ENCODE results near the gene SPACA7. TPM values are rescaled to one million over a fixed set of nuclear protein-coding genes. Genes with fewer than 3 reads are reported as not detected.

The SPACA7 gene
- total and polyA plus RNA-seq, 2 of the 13 experiments (the other 11 are each of a cell fraction or from before 2014, with no cell fraction given): not detected

GRCh38 chr13:112353856-112354255 is 22.3 kb upstream of the SPACA7 start (continued):
- TF ChIP-seq ZNF710 (CRISPR knock-in tag; IDR thresholded peaks at IDR 0.05; ENCODE audit: borderline replicate concordance) (no peak), KMT2A (CRISPR knock-in tag; IDR thresholded peaks at IDR 0.05) (no peak), ZNF639 (CRISPR knock-in tag; conservative IDR thresholded peaks at IDR 0.05) (no peak)

GRCh38 chr13:112354330-112355273 is 21.6 kb upstream of the SPACA7 start:
- peaks cover 2 to 23% of the 10 kb centered on the region in 2 experiments for H3K27me3 ChIP-seq (ENCODE audit: control insufficient read depth in 1 of 2, insufficient read depth in 2 of 2, low read length in 2 of 2)
- WGBS (ENCODE audit: low lambda C conversion rate): 23% methylated on average over 20 of the region's 32 CpGs
- CTCF ChIA-PET (ENCODE audit: low intra/inter-chr PET ratio, low total read pairs): no interaction called here

More at GRCh38 chr13:112354330-112355273, 21.6 kb upstream of the SPACA7 start:
- H3K4me1 ChIP-seq (ENCODE audit: insufficient read depth, low read length): no peaks in the 10 kb centered on the region
- H4K20me1 ChIP-seq (ENCODE audit: insufficient read depth, low read length): no peaks in the 10 kb centered on the region
- in situ Hi-C loops (cut with HindIII; ENCODE audit: extremely low pct_ligation_motif_present, low pct_unique_long_range_greater_than_20kb): no loop called here
- DNase-seq (ENCODE audit: low spot score) (no peak), FAIRE-seq (no peak), ATAC-seq (no peak)
- no peaks in the 10 kb centered on the region for H3K9me3 ChIP-seq (ENCODE audit: low read length)
- TF ChIP-seq ZNF816 (CRISPR knock-in tag; IDR thresholded peaks at IDR 0.05; ENCODE audit: borderline replicate concordance): no peak
- no peak for TF ChIP-seq STAT5B (CRISPR knock-in tag; IDR thresholded peaks at IDR 0.05)
- TF ChIP-seq POLR2AphosphoS2 (IDR thresholded peaks at IDR 0.05; ENCODE audit: low read depth, low read length): no peak
- no peak for TF ChIP-seq THAP8 (CRISPR knock-in tag; IDR thresholded peaks at IDR 0.05; ENCODE audit: borderline replicate concordance)
- no peak for TF ChIP-seq ZBTB44 (CRISPR knock-in tag; IDR thresholded peaks at IDR 0.05)
- TF ChIP-seq ZNF790 (CRISPR knock-in tag; IDR thresholded peaks at IDR 0.05; ENCODE audit: borderline replicate concordance): no peak
- TF ChIP-seq ZNF225 (CRISPR knock-in tag; IDR thresholded peaks at IDR 0.05): no peak
- TF ChIP-seq KAT7 (CRISPR knock-in tag; IDR thresholded peaks at IDR 0.05; ENCODE audit: borderline replicate concordance): no peak
- no peak for TF ChIP-seq NR2F6 (IDR thresholded peaks at IDR 0.05)
- TF ChIP-seq NR2F6 (CRISPR knock-in tag; IDR thresholded peaks at IDR 0.05): no peak
- no peak for TF ChIP-seq FOSL2 (CRISPR knock-in tag; IDR thresholded peaks at IDR 0.05)
- no peak for TF ChIP-seq POLR2G (IDR thresholded peaks at IDR 0.05; ENCODE audit: low read depth, low read length)
- no peak overlapping the region for H2AFZ ChIP-seq (ENCODE audit: low read length)
- H3K4me3 ChIP-seq (replicated peaks in 1 of 3; ENCODE audit: insufficient read depth in 1 of 3, low read depth in 2 of 3, low read length in 3 of 3): no peak overlapping the region
- intact Hi-C loops (cut with micrococcal nuclease; ENCODE audit: unreplicated experiment): no loop called here
- H3K79me2 ChIP-seq (ENCODE audit: insufficient read depth, low read length): no peaks in the 10 kb centered on the region
- H3K27ac ChIP-seq (ENCODE audit: extremely low read length, insufficient read depth, low read length): no peak overlapping the region
- POLR2A ChIA-PET: no interaction called here
- no peaks in the 10 kb centered on the region for H3K36me3 ChIP-seq (replicated peaks in 1 of 2; ENCODE audit: control insufficient read depth in 1 of 2, insufficient read depth in 2 of 2, low read length in 2 of 2)
- BruUV-seq (replicated peaks): no TSS peak
- H3K9ac ChIP-seq (ENCODE audit: insufficient read depth, low read depth, low read length): no peak overlapping the region
- no peak overlapping the region for H3K4me2 ChIP-seq (ENCODE audit: low read depth, low read length)

All from HepG2 (cell line).